GM12878 (cell line): ENCODE measurements around the gene ZNF574. TPM values are rescaled to one million over a fixed set of nuclear protein-coding genes. Genes with fewer than 3 reads are reported as not detected.

Source experiments
- ATAC-seq: fragments of 200-7000 bp; cut with Tn5 transposase; 3 replicates; pipeline ENCODE4 v1.9.1; 2020; ENCODE audit warnings: mild to moderate bottlenecking, moderate library complexity
- BruUV-seq: library from RNA; stranded (reverse); fragments of 400-500 nt; replicated peaks from 2 replicates; lab custom pipeline; 2021; lab: Mats Ljungman, UMichigan
- CTCF ChIA-PET: fragments of 300-600 bp; sonication (Branson Sonifier 250); formaldehyde crosslinking; extraction: SDS; loops from one replicate; lab custom pipeline; 2021; ENCODE audit warnings: inconsistent platforms; lab: Yijun Ruan, JAX
- POLR2A ChIA-PET: fragments of 350-600 bp; formaldehyde crosslinking; extraction: SDS; loops from one replicate; lab custom pipeline; 2021; ENCODE audit warnings: inconsistent platforms; lab: Charles Lee
- RAD21 ChIA-PET: fragments of 300-600 bp; sonication (Branson Sonifier 250); formaldehyde crosslinking; loops from one replicate; lab custom pipeline; 2023; ENCODE audit warnings: antibody characterized with exemption; ENCODE audit not compliant: unreplicated experiment; lab: Charles Lee
- SMC1A ChIA-PET: fragments of 300-600 bp; sonication (Branson Sonifier 250); formaldehyde crosslinking; loops from one replicate; lab custom pipeline; 2023; ENCODE audit not compliant: unreplicated experiment, uncharacterized antibody; lab: Charles Lee
- DNase-seq: peaks from one replicate; pipeline ENCODE4 v3.0.0-alpha.2; 2011; ENCODE audit warnings: low read depth, low spot score
- FAIRE-seq: peaks from 3 replicates; lab custom pipeline; 2011; peaks lifted over from hg19 to GRCh38; lab: Jason Lieb, UNC
- H2AFZ ChIP-seq: 2 replicates; pipeline ENCODE4 v1.6.0; 2011; ENCODE audit warnings: low read depth, low read length, control low read depth; ENCODE audit not compliant: control insufficient read depth
- H3K27ac ChIP-seq: 2 replicates; pipeline ENCODE4 v1.5.1; 2011; ENCODE audit warnings: control low read depth; ENCODE audit not compliant: control insufficient read depth, insufficient read depth
- H3K27me3 ChIP-seq, 2 experiments: replicated peaks in 1 of 2; 2 replicates each; pipeline versions ENCODE4 v1.6.0 to v1.6.1; 2011; ENCODE audit warnings: low read length in 1 of 2; ENCODE audit not compliant: control insufficient read depth in 2 of 2, insufficient read depth in 2 of 2
- H3K36me3 ChIP-seq, 2 experiments: 2 replicates each; pipeline ENCODE4 v1.5.1; 2011; ENCODE audit warnings: low read length in 1 of 2; ENCODE audit not compliant: control insufficient read depth in 2 of 2, insufficient read depth in 2 of 2
- H3K4me1 ChIP-seq: 2 replicates; pipeline ENCODE4 v1.6.1; 2011; ENCODE audit warnings: mild to moderate bottlenecking, low read length, moderate library complexity, mixed read lengths; ENCODE audit not compliant: control insufficient read depth, insufficient read depth
- H3K4me2 ChIP-seq: 2 replicates; pipeline ENCODE4 v1.6.0; 2011; ENCODE audit warnings: control low read depth; ENCODE audit not compliant: control insufficient read depth, insufficient read depth
- H3K4me3 ChIP-seq: fragments of 200-600 bp; sonication (generic); 2 replicates; pipeline ENCODE4 v1.5.1; 2016
- H3K79me2 ChIP-seq: 2 replicates; pipeline ENCODE4 v1.6.0; 2011; ENCODE audit warnings: low read length; ENCODE audit not compliant: control insufficient read depth, insufficient read depth
- H3K9ac ChIP-seq: 2 replicates; pipeline ENCODE4 v1.8.0; 2011; ENCODE audit warnings: low read length, control low read depth, mixed read lengths; ENCODE audit not compliant: control insufficient read depth, insufficient read depth
- H3K9me3 ChIP-seq: replicated peaks from 3 replicates; pipeline ENCODE4 v1.5.1; 2011; ENCODE audit warnings: mild to moderate bottlenecking, low read length; ENCODE audit not compliant: control insufficient read depth, insufficient read depth
- H4K20me1 ChIP-seq: 2 replicates; pipeline ENCODE4 v1.6.0; 2011; ENCODE audit not compliant: control insufficient read depth, insufficient read depth
- NBN ChIP-seq: fragments of 450-650 bp; IDR thresholded peaks from 2 replicates; pipeline ENCODE4 v1.6.1; 2016
- POLR2A ChIP-seq: IDR thresholded peaks from 2 replicates; pipeline ENCODE4 v1.6.1; 2011; ENCODE audit warnings: low read depth, mild to moderate bottlenecking, low read length
- RUNX3 ChIP-seq: IDR thresholded peaks from 2 replicates; pipeline ENCODE4 v1.6.1; 2012; ENCODE audit warnings: low read length, inconsistent platforms
- SMC3 ChIP-seq: IDR thresholded peaks from 2 replicates; pipeline ENCODE4 v1.6.1; 2011; ENCODE audit warnings: low read length, improper control_type of control experiment, borderline replicate concordance
- TBL1XR1 ChIP-seq: IDR thresholded peaks from 2 replicates; pipeline ENCODE4 v1.6.1; 2012; ENCODE audit warnings: low read depth, low read length, improper control_type of control experiment
- ZNF384 ChIP-seq: IDR thresholded peaks from 2 replicates; pipeline ENCODE4 v1.6.1; 2012; ENCODE audit warnings: low read depth, mild to moderate bottlenecking, low read length, improper control_type of control experiment, borderline replicate concordance
- WGBS: methylation state at CpG from one replicate; pipeline ENCODE4 v1.1.6; 2016; ENCODE audit warnings: low lambda C conversion rate; ENCODE audit not compliant: insufficient replicate concordance, insufficient coverage; ENCODE audit errors: missing lambda C conversion rate; 5-methylcytosine and 5-hydroxymethylcytosine counted together
- in situ Hi-C: fragments of 300-500 bp; cut with MboI; formaldehyde crosslinking; loops from 9 replicates; pipeline ENCODE4 v1.14.3; 2018; ENCODE audit warnings: mixed read lengths
- intact Hi-C: fragments of 100-400 bp; cut with micrococcal nuclease; formaldehyde crosslinking; loops from one replicate; pipeline ENCODE4 v1.14.2; 2022; ENCODE audit not compliant: unreplicated experiment
- polyA plus RNA-seq, 11 experiments: library from polyadenylated mRNA; depleted of rRNA in 4 of 11; unstranded in 6 of 11; stranded (reverse) in 5 of 11; fragments of >200 nt; fragmentation: Nextera tagmentation in 4 of 11; fragmentation: Illumina TruSeq in 1 of 11; extraction: Ambion mirVana in 4 of 11; extraction: Trizol in 1 of 11; gene quantifications; 1 replicate in 1 of 11; 2 replicates in 10 of 11; pipeline versions ENCODE4 v1.2.1 to v1.2.3, GENCODE V29; 2011 to 2016; ENCODE audit warnings: inconsistent platforms in 2 of 11, missing spikeins in 2 of 11, low read depth in 1 of 11
- total RNA-seq, 4 experiments: library from RNA; depleted of rRNA in 3 of 4; stranded (reverse); fragments of >200 nt in 3 of 4; fragmentation: Illumina TruSeq in 1 of 4; extraction: Trizol in 1 of 4; gene quantifications; 2 replicates each; pipeline versions ENCODE4 v1.2.1 to v1.2.3, GENCODE V29; 2013 to 2021
- TF ChIP-seq, protein P1 (sequence below): fragments of 450-650 bp; IDR thresholded peaks from 2 replicates; pipeline ENCODE4 v1.6.1; 2016; ENCODE audit warnings: mild to moderate bottlenecking

ZNF574 gene
- total and polyA plus RNA-seq, 10 of the 15 experiments (the other 5 are each of a cell fraction or from before 2014, with no cell fraction given), result 0.32 to 25.6 (median 11.4) TPM

DNA sequence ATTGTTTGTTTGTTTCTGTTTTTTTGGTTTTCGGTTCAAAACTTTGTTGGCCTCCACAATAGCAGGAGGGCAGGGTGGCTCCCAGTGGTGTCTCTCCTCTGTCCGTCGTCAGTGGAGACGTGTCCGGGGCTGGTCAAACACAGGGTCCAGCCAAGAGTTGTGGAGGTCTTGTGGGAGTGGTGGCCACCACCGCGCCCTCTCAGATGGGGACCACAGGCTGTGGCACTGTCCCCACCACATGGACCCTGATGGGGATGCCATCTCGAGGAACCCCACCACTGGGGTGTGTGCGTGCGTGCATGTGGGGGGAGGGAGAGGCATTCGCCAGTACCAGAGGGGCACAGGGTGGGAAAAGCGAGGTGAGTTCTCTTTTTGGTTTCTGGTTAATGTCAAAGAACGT lies 13.8 kb downstream of the ZNF574 start:
- ChIA-PET RAD21 (no interaction called here), SMC1A (no interaction called here), POLR2A (no interaction called here), CTCF (interaction anchor here (1.1 kb wide), 1 partner anchor 22 kb away, joined by 3 read pairs; no protein-coding TSS in a partner anchor)
- DNase-seq, result no peak
- TF ChIP-seq SMC3 (no peak), POLR2A (peak; percentile 55; the same call in 1 of the 2 replicates)
- FAIRE-seq, result no peak
- H4K20me1 ChIP-seq, result no peaks in the 10 kb centered on the region
- H3K79me2 ChIP-seq, result no peaks in the 10 kb centered on the region
- H3K9me3 ChIP-seq, result no peaks in the 10 kb centered on the region
- H3K27ac ChIP-seq, result no peak overlapping the region
- H2AFZ ChIP-seq, result no peak overlapping the region
- in situ Hi-C loops, result no loop called here
- H3K9ac ChIP-seq, result no peak overlapping the region
- H3K36me3 ChIP-seq, result peaks cover 8 to 14% of the 10 kb centered on the region in 2 experiments; a peak in 3 of 4 replicates
- intact Hi-C loops, result no loop called here
- 92% methylated on average over 13 of the region's 13 CpGs for WGBS
- no TSS peak for BruUV-seq
- no peak for ATAC-seq
- no peaks in the 10 kb centered on the region for H3K27me3 ChIP-seq
- H3K4me1 ChIP-seq, result peaks cover 40% of the 10 kb centered on the region
- no peak overlapping the region for H3K4me3 ChIP-seq
- H3K4me2 ChIP-seq, result no peak overlapping the region

- no peak for TF ChIP-seq TBL1XR1
- TF ChIP-seq ZNF384, result peak; percentile 86
- TF ChIP-seq, protein P1, sequence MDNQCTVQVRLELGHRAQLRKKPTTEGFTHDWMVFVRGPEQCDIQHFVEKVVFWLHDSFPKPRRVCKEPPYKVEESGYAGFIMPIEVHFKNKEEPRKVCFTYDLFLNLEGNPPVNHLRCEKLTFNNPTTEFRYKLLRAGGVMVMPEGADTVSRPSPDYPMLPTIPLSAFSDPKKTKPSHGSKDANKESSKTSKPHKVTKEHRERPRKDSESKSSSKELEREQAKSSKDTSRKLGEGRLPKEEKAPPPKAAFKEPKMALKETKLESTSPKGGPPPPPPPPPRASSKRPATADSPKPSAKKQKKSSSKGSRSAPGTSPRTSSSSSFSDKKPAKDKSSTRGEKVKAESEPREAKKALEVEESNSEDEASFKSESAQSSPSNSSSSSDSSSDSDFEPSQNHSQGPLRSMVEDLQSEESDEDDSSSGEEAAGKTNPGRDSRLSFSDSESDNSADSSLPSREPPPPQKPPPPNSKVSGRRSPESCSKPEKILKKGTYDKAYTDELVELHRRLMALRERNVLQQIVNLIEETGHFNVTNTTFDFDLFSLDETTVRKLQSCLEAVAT, result peak; percentile 46
- TF ChIP-seq NBN, result peak; percentile 37; the same call in 1 of the 2 replicates
- peak; percentile 71 for TF ChIP-seq RUNX3
- H3K9ac ChIP-seq, result no peak overlapping the region
- DNase-seq, result no peak
- no peak overlapping the region for H2AFZ ChIP-seq
- TSS peak; percentile 42 for BruUV-seq
- H3K36me3 ChIP-seq, result peaks cover 11 to 22% of the 10 kb centered on the region in 2 experiments; a peak in 3 of 4 replicates
- RAD21 ChIA-PET, result no interaction called here
- POLR2A ChIA-PET, result interaction anchor here (0.6 to 1.3 kb wide), 3 partner anchors 10 to 107 kb away, joined by 3 to 5 read pairs (median 5); partner anchors contain the start of gene ZNF574
- in situ Hi-C loops (no loop called here), intact Hi-C loops (no loop called here)
- no peaks in the 10 kb centered on the region for H3K9me3 ChIP-seq
- peaks cover 40% of the 10 kb centered on the region for H3K4me1 ChIP-seq
- ATAC-seq, result peak; percentile 39
- 0 out of 2 replicates have a peak overlapping the region, but pooled peaks have one; percentile 10 for H3K27ac ChIP-seq
- SMC1A ChIA-PET, result no interaction called here
- H3K79me2 ChIP-seq, result no peaks in the 10 kb centered on the region
- H3K4me3 ChIP-seq, result no peak overlapping the region
- no peak overlapping the region for H3K4me2 ChIP-seq
- FAIRE-seq, result no peak
- no peaks in the 10 kb centered on the region for H3K27me3 ChIP-seq
- H4K20me1 ChIP-seq, result no peaks in the 10 kb centered on the region
- WGBS, result 14% methylated on average over 9 of the region's 9 CpGs
- CTCF ChIA-PET, result interaction anchor here (0.6 to 1.1 kb wide), 2 partner anchors 21 to 329 kb away, joined by 3 read pairs; no protein-coding TSS in a partner anchor
These were observed 14.7 kb downstream of the ZNF574 start for GRCh38 chr19:42090672-42091071.
